Right ventricle myocardium superior (tissue), 1 donor: ENCODE results near the gene PARVG. TPM values are rescaled to one million over a fixed set of nuclear protein-coding genes. Genes with fewer than 3 reads are reported as not detected.
A peak's percentile ranks its signal among the peaks of the same experiment; 100 is the strongest.

Source experiments
- ATAC-seq: fragments of 200-7000 bp; cut with Tn5 transposase; one replicate; pipeline ENCODE4 v1.9.1; 2020; ENCODE audit warnings: mild to moderate bottlenecking; ENCODE audit not compliant: poor library complexity
- DNase-seq: peaks from one replicate; pipeline ENCODE4 v3.0.0-alpha.2; 2020
- intact Hi-C: fragments of 100-400 bp; cut with DNase I; formaldehyde crosslinking; loops from one replicate; pipeline ENCODE4 v1.11.2; 2022
- total RNA-seq: library from RNA; stranded (reverse); fragmentation: NEBNext Ultra II Directional; extraction: Animal tissue kit (Norgen Biotek cat#: 25700); gene quantifications from one replicate; pipeline ENCODE4 v1.2.1, GENCODE V29; 2021
- donor health status: DM: no; HTN: yes; CAD: no; lungs with severe emphysema.

Gene PARVG
- total RNA-seq, 1 donor from 2014 or later: 3.5 TPM

- DNase-seq: no peak
These were observed 8.4 kb downstream of the PARVG start for GRCh38 chr22:44188986-44189630.

GRCh38 chr22:44190381-44190976 lies 9.8 kb downstream of the PARVG start:
- ATAC-seq (no peak), DNase-seq (no peak)
- intact Hi-C loops: no loop called here

More at GRCh38 chr22:44188986-44189630, 8.4 kb downstream of the PARVG start:
- intact Hi-C loops: no loop called here
- ATAC-seq: no peak

GRCh38 chr22:44191036-44191454 lies 10.3 kb downstream of the PARVG start:
- intact Hi-C loops: no loop called here
- no peak for ATAC-seq
- no peak for DNase-seq

- ATAC-seq: peak; percentile 22
- intact Hi-C loops: no loop called here
- no peak for DNase-seq
These were observed 11.5 kb downstream of the PARVG start for GRCh38 chr22:44192098-44192815.

GRCh38 chr22:44192816-44193534 lies 12.2 kb downstream of the PARVG start:
- intact Hi-C loops: no loop called here
- no peak for DNase-seq
- ATAC-seq: no peak

- no peak for DNase-seq
- no peak for ATAC-seq
- intact Hi-C loops: no loop called here
These were observed 12.8 kb downstream of the PARVG start for GRCh38 chr22:44193535-44193891.

GRCh38 chr22:44194569-44194968 lies 13.8 kb downstream of the PARVG start:
- intact Hi-C loops: no loop called here
- ATAC-seq: no peak
- DNase-seq: no peak

- intact Hi-C loops: no loop called here
- no peak for DNase-seq
- ATAC-seq: no peak
These were observed 14.6 kb downstream of the PARVG start for GRCh38 chr22:44195189-44195871.

- DNase-seq (no peak), ATAC-seq (no peak)
- intact Hi-C loops: no loop called here
These were observed 15.5 kb downstream of the PARVG start for GRCh38 chr22:44196241-44196640.

- intact Hi-C loops: no loop called here
- no peak for DNase-seq
- no peak for ATAC-seq
These were observed 16.0 kb downstream of the PARVG start for GRCh38 chr22:44196731-44197131.

- ATAC-seq (no peak), DNase-seq (no peak)
- intact Hi-C loops: no loop called here
These were observed 16.5 kb downstream of the PARVG start for GRCh38 chr22:44197271-44197670.

GRCh38 chr22:44199164-44199563 lies 18.4 kb downstream of the PARVG start:
- DNase-seq: no peak
- ATAC-seq: no peak
- intact Hi-C loops: no loop called here

- ATAC-seq: no peak
- intact Hi-C loops: no loop called here
- no peak for DNase-seq
These were observed 19.1 kb downstream of the PARVG start for GRCh38 chr22:44199866-44200265.

GRCh38 chr22:44200451-44200850 lies 19.7 kb downstream of the PARVG start:
- intact Hi-C loops: no loop called here
- no peak for DNase-seq
- ATAC-seq: peak; percentile 20

GRCh38 chr22:44200855-44201550 lies 20.3 kb downstream of the PARVG start:
- ATAC-seq (peak; percentile 26), DNase-seq (no peak)
- intact Hi-C loops: no loop called here

- peak; percentile 67 for ATAC-seq
- intact Hi-C loops: no loop called here
- DNase-seq: peak; percentile 63
These were observed 20.9 kb downstream of the PARVG start for GRCh38 chr22:44201665-44202064.

GRCh38 chr22:44202261-44202789 lies 21.6 kb downstream of the PARVG start:
- intact Hi-C loops: no loop called here
- DNase-seq: no peak
- no peak for ATAC-seq

- ATAC-seq (no peak), DNase-seq (no peak)
- intact Hi-C loops: no loop called here
These were observed 22.5 kb downstream of the PARVG start for GRCh38 chr22:44203203-44203602.
